HCT116 (cell line): ENCODE measurements around the gene TIMP3. TPM values are rescaled to one million over a fixed set of nuclear protein-coding genes. Genes with fewer than 3 reads are reported as not detected.
A peak's percentile ranks its signal among the peaks of the same experiment; 100 is the strongest.

Experiments
- ATAC-seq: fragments of 200-7000 bp; cut with Tn5 transposase; 2 replicates; pipeline ENCODE4 v1.9.1; 2020; ENCODE audit warnings: mild to moderate bottlenecking, moderate library complexity
- Bru-seq: library from RNA; stranded (reverse); fragments of 400-500 nt; gene quantifications from one replicate; lab custom pipeline; 2021; lab: Mats Ljungman, UMichigan
- BruChase-seq, 2 experiments: library from RNA; stranded (reverse); fragments of 400-500 nt; gene quantifications; one replicate each; lab custom pipeline; 2021; lab: Mats Ljungman, UMichigan
- BruUV-seq: library from RNA; stranded (reverse); fragments of 400-500 nt; replicated peaks from 2 replicates; lab custom pipeline; 2021; lab: Mats Ljungman, UMichigan
- CTCF ChIA-PET: fragments of 300-600 bp; sonication (Branson Sonifier 250); formaldehyde crosslinking; loops from one replicate; lab custom pipeline; 2021; ENCODE audit warnings: antibody characterized with exemption; lab: Charles Lee
- POLR2A ChIA-PET: fragments of 300-600, 350-600 bp; sonication (Branson Sonifier 250); formaldehyde crosslinking; loops from one replicate; lab custom pipeline; 2021; ENCODE audit warnings: antibody characterized with exemption; lab: Charles Lee
- RAD21 ChIA-PET, 2 experiments: fragments of 300-600 bp; sonication (Branson Sonifier 250); formaldehyde crosslinking; loops; one replicate each; lab custom pipeline; 2023; ENCODE audit warnings: low total read pairs in 2 of 2; ENCODE audit not compliant: uncharacterized antibody in 2 of 2, unreplicated experiment in 2 of 2, low non-redundant PET in 1 of 2; lab: Charles Lee
- DNase-seq: peaks from one replicate; pipeline ENCODE4 v3.0.0-alpha.2; 2010; ENCODE audit warnings: low read depth, low spot score
- H2AFZ ChIP-seq: fragments of 200-600 bp; shearing (Covaris generic), sonication (generic); 2 replicates; pipeline ENCODE4 v1.6.1; 2017; ENCODE audit warnings: low read depth, mixed run types, mixed read lengths, antibody characterized with exemption, low read length; ENCODE audit not compliant: poor library complexity, severe bottlenecking
- H3K27ac ChIP-seq: 2 replicates; pipeline ENCODE4 v1.5.1; 2012; ENCODE audit warnings: low read depth, low read length
- H3K27me3 ChIP-seq: fragments of 200-600 bp; sonication (generic); 2 replicates; pipeline ENCODE4 v1.6.1; 2016; ENCODE audit warnings: mixed run types, low read length, mixed read lengths; ENCODE audit not compliant: insufficient read depth
- H3K36me3 ChIP-seq, 2 experiments: fragments of 200-500 bp in 1 of 2; fragments of 200-600 bp in 1 of 2; sonication (Bioruptor generic) in 1 of 2; sonication (generic) in 1 of 2; 2 replicates each; pipeline versions ENCODE4 v1.5.1 to v1.6.1; 2014 to 2016; ENCODE audit warnings: low read length in 2 of 2, inconsistent platforms in 1 of 2, mixed read lengths in 1 of 2, mixed run types in 1 of 2; ENCODE audit not compliant: insufficient read depth in 2 of 2, control insufficient read depth in 1 of 2
- H3K4me1 ChIP-seq, 2 experiments: fragments of 200-600 bp in 1 of 2; sonication (generic) in 1 of 2; 2 replicates each; pipeline versions ENCODE4 v1.5.1 to v1.6.1; 2012 to 2017; ENCODE audit warnings: low read length in 2 of 2, inconsistent platforms in 1 of 2, mild to moderate bottlenecking in 1 of 2, mixed read lengths in 1 of 2, mixed run types in 1 of 2, moderate library complexity in 1 of 2; ENCODE audit not compliant: insufficient read depth in 2 of 2, control insufficient read depth in 1 of 2
- H3K4me2 ChIP-seq: fragments of 200-600 bp; sonication (generic); 2 replicates; pipeline ENCODE4 v1.6.1; 2017; ENCODE audit warnings: mixed run types, low read length, mixed read lengths
- H3K4me3 ChIP-seq, 2 experiments: fragments of 200-600 bp in 1 of 2; sonication (generic) in 1 of 2; replicated peaks in 1 of 2; 2 replicates each; pipeline ENCODE4 v1.5.1; 2011 to 2016; ENCODE audit warnings: low read length in 2 of 2, control low read depth in 1 of 2, low read depth in 1 of 2, mild to moderate bottlenecking in 1 of 2, mixed read lengths in 1 of 2, mixed run types in 1 of 2
- H3K79me2 ChIP-seq: fragments of 200-600 bp; sonication (generic); 2 replicates; pipeline ENCODE4 v1.6.1; 2017; ENCODE audit warnings: mild to moderate bottlenecking, mixed run types, low read length, moderate library complexity, mixed read lengths; ENCODE audit not compliant: insufficient read depth
- H3K9ac ChIP-seq: fragments of 200-600 bp; sonication (generic); 2 replicates; pipeline ENCODE4 v1.6.1; 2016; ENCODE audit warnings: low read length, mixed read lengths
- H3K9me2 ChIP-seq: fragments of 200-600 bp; sonication (generic), shearing (Covaris generic); 2 replicates; pipeline ENCODE4 v1.6.1; 2017; ENCODE audit warnings: mixed run types, mild to moderate bottlenecking, moderate library complexity; ENCODE audit not compliant: insufficient read depth
- H3K9me3 ChIP-seq, 2 experiments: fragments of 200-500 bp in 1 of 2; fragments of 200-600 bp in 1 of 2; sonication (Bioruptor generic) in 1 of 2; sonication (generic) in 1 of 2; 2 replicates each; pipeline ENCODE4 v1.6.1; 2014 to 2017; ENCODE audit warnings: low read length in 2 of 2, mixed read lengths in 2 of 2, inconsistent platforms in 1 of 2, low read depth in 1 of 2, mild to moderate bottlenecking in 1 of 2, mixed run types in 1 of 2, moderate library complexity in 1 of 2; ENCODE audit not compliant: control insufficient read depth in 1 of 2, insufficient read depth in 1 of 2
- H4K20me1 ChIP-seq: fragments of 200-600 bp; sonication (generic), shearing (Covaris generic); 2 replicates; pipeline ENCODE4 v1.6.1; 2017; ENCODE audit warnings: mixed run types, mild to moderate bottlenecking, moderate library complexity; ENCODE audit not compliant: insufficient read depth
- CEBPB ChIP-seq: IDR thresholded peaks from 2 replicates; pipeline ENCODE4 v1.6.1; 2012; ENCODE audit warnings: low read depth
- EGR1 ChIP-seq: IDR thresholded peaks from 2 replicates; pipeline ENCODE4 v1.6.1; 2012; ENCODE audit warnings: low read depth
- FOSL1 ChIP-seq: IDR thresholded peaks from 2 replicates; pipeline ENCODE4 v1.6.1; 2012; ENCODE audit warnings: low read depth
- POLR2A ChIP-seq: IDR thresholded peaks from 2 replicates; pipeline ENCODE4 v1.7.0; 2011; ENCODE audit warnings: borderline replicate concordance; ENCODE audit not compliant: insufficient read depth, insufficient read length; ENCODE audit errors: extremely low read depth
- POLR2AphosphoS5 ChIP-seq: IDR thresholded peaks from 2 replicates; pipeline ENCODE4 v1.6.1; 2011; ENCODE audit warnings: mild to moderate bottlenecking, low read depth, low read length, moderate library complexity
- SIN3A ChIP-seq: IDR thresholded peaks from 2 replicates; pipeline ENCODE4 v1.6.1; 2012; ENCODE audit warnings: low read depth
- SRF ChIP-seq: IDR thresholded peaks from 2 replicates; pipeline ENCODE4 v1.6.1; 2012; ENCODE audit warnings: low read depth
- YY1 ChIP-seq: IDR thresholded peaks from 2 replicates; pipeline ENCODE4 v1.6.1; 2011; ENCODE audit warnings: low read length, low read depth, moderate library complexity, mild to moderate bottlenecking; ENCODE audit not compliant: insufficient replicate concordance; ENCODE audit errors: extremely low read depth
- ZBTB33 ChIP-seq: IDR thresholded peaks from 2 replicates; pipeline ENCODE4 v1.6.1; 2011; ENCODE audit warnings: mild to moderate bottlenecking, low read length, moderate library complexity; ENCODE audit not compliant: insufficient replicate concordance; ENCODE audit errors: extremely low read depth
- ZNF274 ChIP-seq: fragments of 200-500 bp; sonication (Bioruptor generic); IDR thresholded peaks from 2 replicates; pipeline ENCODE4 v1.6.1; 2014; ENCODE audit warnings: mild to moderate bottlenecking, low read depth, low read length, inconsistent platforms
- intact Hi-C: fragments of 100-400 bp; cut with micrococcal nuclease; formaldehyde crosslinking; loops from 2 replicates; pipeline ENCODE4 v1.10.0; 2022
- long read RNA-seq: library from polyadenylated mRNA; unstranded; transcript quantifications from one replicate; pipeline ENCODE4 v2.0.0, GENCODE V29; 2021; ENCODE audit not compliant: unreplicated experiment
- polyA plus RNA-seq: library from polyadenylated mRNA; unstranded; fragments of >200 nt; gene quantifications from 2 replicates; pipeline ENCODE4 v1.2.1, GENCODE V29; 2012; ENCODE audit warnings: missing spikeins
- total RNA-seq: library from RNA; stranded (reverse); gene quantifications from one replicate; pipeline ENCODE4 v1.2.1, GENCODE V29; 2021; ENCODE audit not compliant: unreplicated experiment
- TF ChIP-seq, protein P1 (sequence below): IDR thresholded peaks from 2 replicates; pipeline ENCODE4 v1.6.1; 2012

TIMP3 gene
- total RNA-seq: 2.2 TPM
- polyA plus RNA-seq: 1.1 TPM in 2 replicates
- Bru-seq, nascent RNA: percentile 26 among the genes with signal in this experiment
- BruChase-seq, experiment 1, labeled RNA remaining after a 6-hour chase: percentile 30 among the genes with signal in this experiment
- percentile 22 among the genes with signal in this experiment for BruChase-seq, experiment 2, labeled RNA remaining after a 2-hour chase
- long read RNA-seq, full-length matches to known transcripts: 2 of 6 reads
- long read RNA-seq, partial matches to known transcripts: 0 of 6 reads
- long read RNA-seq, other reads (novel, unspliced or antisense): 4 of 6 reads

GRCh38 chr22:32801537-32802236, at the start of gene TIMP3:
Gene TIMP3, plus strand, starts transcription at chr22:32801705. Its CDS starts 297 bp downstream, at chr22:32802002.
- Histone ChIP-seq H3K4me2 (peak within 1 kb of the TSS; percentile 55), H2AFZ (no peak within 1 kb of the TSS)

DNA sequence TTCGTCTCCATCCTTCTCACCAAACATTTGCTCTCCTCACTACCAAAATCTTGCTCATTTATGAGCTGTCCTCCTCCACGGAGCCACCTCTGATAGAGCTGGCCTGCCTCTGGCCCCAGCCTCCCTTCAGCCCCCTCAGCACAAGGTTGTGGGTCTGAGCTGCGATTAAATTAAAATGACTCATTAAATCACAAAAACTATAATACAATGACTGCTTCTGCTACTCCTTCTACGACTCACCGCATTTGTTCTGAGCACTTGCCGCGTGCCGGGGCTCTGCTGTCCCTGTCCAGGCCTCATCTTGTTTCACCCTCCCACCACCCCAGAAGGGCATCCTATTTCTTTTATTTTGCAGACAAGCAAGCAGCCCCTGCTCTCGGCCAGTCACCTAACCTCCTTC, 49.2 kb upstream of the TIMP3 start:
- no peaks in the 10 kb centered on the region for H3K27me3 ChIP-seq
- H3K4me1 ChIP-seq: peaks cover 0 to 10% of the 10 kb centered on the region in 2 experiments; a peak in 1 of 4 replicates
- no TSS peak for BruUV-seq
- H3K9ac ChIP-seq: no peak overlapping the region
- H3K36me3 ChIP-seq: no peaks in the 10 kb centered on the region
- DNase-seq (no peak), ATAC-seq (no peak)
- H3K79me2 ChIP-seq: no peaks in the 10 kb centered on the region
- TF ChIP-seq POLR2A (no peak), ZBTB33 (no peak), FOSL1 (no peak), YY1 (no peak), EGR1 (no peak), ZNF274 (no peak)
- TF ChIP-seq, protein P1, sequence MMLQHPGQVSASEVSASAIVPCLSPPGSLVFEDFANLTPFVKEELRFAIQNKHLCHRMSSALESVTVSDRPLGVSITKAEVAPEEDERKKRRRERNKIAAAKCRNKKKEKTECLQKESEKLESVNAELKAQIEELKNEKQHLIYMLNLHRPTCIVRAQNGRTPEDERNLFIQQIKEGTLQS: no peak
- ChIA-PET CTCF (no interaction called here), POLR2A (no interaction called here), RAD21 (no interaction called here)
- H3K9me3 ChIP-seq: no peaks in the 10 kb centered on the region
- no peak overlapping the region for H3K4me2 ChIP-seq
- H3K9me2 ChIP-seq: no peaks in the 10 kb centered on the region
- H2AFZ ChIP-seq: no peak overlapping the region
- H4K20me1 ChIP-seq: no peaks in the 10 kb centered on the region
- intact Hi-C loops: no loop called here
- no peak overlapping the region for H3K27ac ChIP-seq
- no peak overlapping the region for H3K4me3 ChIP-seq

More at GRCh38 chr22:32801537-32802236, at the start of gene TIMP3:
- Histone ChIP-seq H3K27me3 (peaks cover 5% of the 10 kb centered on the region; the same call in 1 of the 2 replicates), H3K9me3 (no peaks in the 10 kb centered on the region), H3K4me1 (peaks cover 2 to 6% of the 10 kb centered on the region in 2 experiments; a peak in 1 of 4 replicates), H4K20me1 (no peaks in the 10 kb centered on the region), H3K9me2 (no peaks in the 10 kb centered on the region), H3K4me3 (peak within 1 kb of the TSS; percentile 31 to 43), H3K79me2 (no peaks in the 10 kb centered on the region), H3K27ac (no peak within 1 kb of the TSS; the same call in 1 of the 2 replicates), H3K36me3 (no peaks in the 10 kb centered on the region), H3K9ac (no peak within 1 kb of the TSS)
- ChIA-PET RAD21 (no interaction called here), CTCF (no interaction called here)
- DNase-seq (no peak), ATAC-seq (peak; percentile 70)
- intact Hi-C loops: loop anchor here (10.0 kb wide), 1 partner anchor 57 kb away; no protein-coding TSS in a partner anchor
- BruUV-seq: no TSS peak
- TF ChIP-seq ZNF274 (no peak), SIN3A (no peak), SRF (no peak), CEBPB (no peak), YY1 (no peak), EGR1 (no peak), POLR2AphosphoS5 (no peak)
- TF ChIP-seq, all 23 proteins: peak for 0
- POLR2A ChIA-PET: no interaction called here
